ENCODE results near the gene DHRS7.

Gene DHRS7

GRCh38 chr14:60175255-60175902, 10.2 kb upstream of the DHRS7 start:
- no peaks in the 10 kb centered on the region for H3K4me1 ChIP-seq (ENCODE audit: insufficient read depth, low read length)
- no peak overlapping the region for H3K9ac ChIP-seq (ENCODE audit: low read depth, low read length)
- no peaks in the 10 kb centered on the region for H3K36me3 ChIP-seq (ENCODE audit: insufficient read depth, low read length)
- peaks cover 2% of the 10 kb centered on the region; the same call in 1 of the 2 replicates for H3K9me3 ChIP-seq (ENCODE audit: control insufficient read depth, insufficient read depth, low read length)

DNA sequence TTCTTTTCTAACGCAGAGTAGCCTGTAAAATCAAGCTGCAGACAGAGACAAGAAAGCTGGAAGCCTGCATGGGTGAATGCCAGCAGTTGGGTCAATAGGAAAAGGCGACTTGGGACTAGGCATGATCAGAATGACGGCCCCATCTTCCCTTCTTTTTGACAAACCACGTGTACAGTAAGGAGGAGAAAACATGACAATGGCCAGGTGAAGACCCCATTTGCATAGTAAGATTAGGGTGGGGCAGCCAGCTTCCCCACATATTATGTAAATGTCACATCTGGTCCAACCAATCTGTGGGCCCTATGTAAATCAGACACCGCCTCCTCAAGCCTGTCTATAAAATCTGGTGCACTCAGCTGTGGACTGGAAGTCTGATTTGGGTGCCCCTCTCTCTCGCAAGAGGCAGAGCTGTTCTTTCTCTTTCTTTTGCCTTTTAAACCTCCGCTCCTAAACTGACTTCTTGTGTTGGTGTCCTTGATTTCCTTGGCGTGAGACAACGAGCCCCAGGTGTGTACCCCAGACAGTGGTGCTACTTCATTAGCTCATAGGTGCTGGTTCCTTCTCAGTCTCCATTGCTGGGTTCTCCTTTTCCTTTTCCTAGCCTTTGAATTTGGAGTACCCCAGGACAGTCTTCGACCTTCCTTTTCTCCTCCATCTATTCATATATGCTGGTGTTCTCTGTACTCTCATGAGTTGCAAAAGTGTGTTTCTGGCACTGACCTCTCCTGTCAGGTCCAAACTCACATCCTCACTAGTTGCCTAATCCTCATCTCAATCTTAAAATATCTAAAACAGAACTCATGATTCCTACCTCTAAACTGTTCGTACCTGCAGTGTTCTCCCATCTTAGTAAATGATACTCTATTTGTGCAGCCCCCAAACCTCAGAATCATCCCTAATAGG, 9.4 kb upstream of the DHRS7 start:
- Histone ChIP-seq H3K9ac (ENCODE audit: low read depth, low read length) (no peak overlapping the region), H3K36me3 (ENCODE audit: insufficient read depth, low read length) (no peaks in the 10 kb centered on the region), H3K4me1 (ENCODE audit: insufficient read depth, low read length) (no peaks in the 10 kb centered on the region), H3K9me3 (ENCODE audit: control insufficient read depth, insufficient read depth, low read length) (peaks cover 2% of the 10 kb centered on the region; the same call in 1 of the 2 replicates)

DNA sequence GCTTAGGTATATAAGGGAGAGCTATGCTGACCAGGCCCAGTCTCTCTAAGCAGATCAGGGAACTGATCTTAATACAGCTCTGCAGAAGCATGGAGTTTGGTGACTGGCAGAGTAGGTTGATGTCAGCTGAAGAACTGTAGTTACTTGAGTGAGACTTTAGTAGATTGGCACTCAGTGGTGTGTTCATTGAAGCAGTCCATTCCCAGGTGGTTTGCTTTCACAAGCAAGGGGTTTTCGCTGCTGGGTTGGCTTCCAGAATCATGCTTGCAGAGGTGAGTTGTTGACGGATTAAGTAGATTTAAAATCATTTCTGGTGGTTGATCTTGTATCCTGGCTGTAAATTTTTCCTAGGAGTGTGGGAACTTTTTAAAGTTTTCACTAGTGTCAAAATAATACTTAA, 6.5 kb upstream of the DHRS7 start:
- Histone ChIP-seq H3K36me3 (ENCODE audit: insufficient read depth, low read length) (no peaks in the 10 kb centered on the region), H3K9me3 (ENCODE audit: control insufficient read depth, insufficient read depth, low read length) (no peaks in the 10 kb centered on the region; the same call in 1 of the 2 replicates), H3K4me1 (ENCODE audit: insufficient read depth, low read length) (no peaks in the 10 kb centered on the region), H3K9ac (ENCODE audit: low read depth, low read length) (no peak overlapping the region)

- Histone ChIP-seq H3K9me3 (ENCODE audit: control insufficient read depth, insufficient read depth, low read length) (no peaks in the 10 kb centered on the region; the same call in 1 of the 2 replicates), H3K36me3 (ENCODE audit: insufficient read depth, low read length) (no peaks in the 10 kb centered on the region), H3K9ac (ENCODE audit: low read depth, low read length) (no peak overlapping the region), H3K4me1 (ENCODE audit: insufficient read depth, low read length) (no peaks in the 10 kb centered on the region)
Measured at GRCh38 chr14:60170948-60171347, 5.8 kb upstream of the DHRS7 start.

DNA sequence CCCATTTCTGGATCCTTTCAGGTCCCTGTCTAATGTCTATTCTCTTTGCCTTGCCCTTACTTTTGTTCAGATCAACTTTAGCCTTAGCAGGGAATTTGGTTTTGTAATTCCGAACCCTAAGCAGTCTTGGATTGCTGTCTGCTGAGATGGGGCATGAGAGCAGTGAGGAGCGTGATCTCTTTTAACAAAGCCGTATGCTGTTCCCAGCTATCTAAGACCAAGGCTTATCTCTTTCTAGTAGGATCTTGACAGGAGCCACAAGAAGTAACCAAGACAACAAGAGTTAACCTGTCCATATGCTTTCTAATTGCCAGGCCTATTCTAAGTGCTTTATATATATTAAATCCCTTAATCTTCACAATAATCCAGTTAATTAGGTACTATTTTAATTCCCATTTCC, 4.5 kb upstream of the DHRS7 start:
- Histone ChIP-seq H3K4me1 (ENCODE audit: insufficient read depth, low read length) (no peaks in the 10 kb centered on the region), H3K9me3 (ENCODE audit: control insufficient read depth, insufficient read depth, low read length) (no peaks in the 10 kb centered on the region; the same call in 1 of the 2 replicates), H3K36me3 (ENCODE audit: insufficient read depth, low read length) (no peaks in the 10 kb centered on the region), H3K9ac (ENCODE audit: low read depth, low read length) (no peak overlapping the region)

DNA sequence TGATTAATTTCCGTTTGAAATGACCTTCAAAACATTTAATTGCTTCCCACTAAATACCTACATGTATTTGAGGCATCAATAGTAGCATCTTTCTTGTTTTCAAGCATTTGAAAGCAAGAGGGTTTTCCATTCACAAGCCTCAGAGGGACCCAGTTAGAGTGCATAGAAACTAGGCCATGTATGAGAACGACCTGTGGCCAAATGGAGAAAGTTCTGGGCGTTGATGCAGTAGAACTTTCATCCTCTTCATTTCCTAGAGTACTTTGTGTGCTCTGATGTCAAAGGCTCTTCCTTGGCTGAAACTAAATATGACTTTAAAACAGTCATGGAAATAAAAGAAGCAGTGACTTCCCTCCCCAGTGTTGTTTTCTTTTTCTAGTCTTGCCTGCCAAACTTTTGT, 944 bp upstream of the DHRS7 start:
- Histone ChIP-seq H3K4me1 (ENCODE audit: insufficient read depth, low read length) (peaks cover 6% of the 10 kb centered on the region; the same call in 1 of the 2 replicates), H3K9ac (ENCODE audit: low read depth, low read length) (no peak overlapping the region), H3K36me3 (ENCODE audit: insufficient read depth, low read length) (no peaks in the 10 kb centered on the region), H3K9me3 (ENCODE audit: control insufficient read depth, insufficient read depth, low read length) (no peaks in the 10 kb centered on the region; the same call in 1 of the 2 replicates)

GRCh38 chr14:60165547-60165876, 314 bp upstream of the DHRS7 start:
- H3K9ac ChIP-seq (ENCODE audit: low read depth, low read length), result peak overlapping the region; percentile 89
- peaks cover 12% of the 10 kb centered on the region; the same call in 1 of the 2 replicates for H3K4me1 ChIP-seq (ENCODE audit: insufficient read depth, low read length)
- H3K9me3 ChIP-seq (ENCODE audit: control insufficient read depth, insufficient read depth, low read length), result no peaks in the 10 kb centered on the region
- H3K36me3 ChIP-seq (ENCODE audit: insufficient read depth, low read length), result no peaks in the 10 kb centered on the region

DNA sequence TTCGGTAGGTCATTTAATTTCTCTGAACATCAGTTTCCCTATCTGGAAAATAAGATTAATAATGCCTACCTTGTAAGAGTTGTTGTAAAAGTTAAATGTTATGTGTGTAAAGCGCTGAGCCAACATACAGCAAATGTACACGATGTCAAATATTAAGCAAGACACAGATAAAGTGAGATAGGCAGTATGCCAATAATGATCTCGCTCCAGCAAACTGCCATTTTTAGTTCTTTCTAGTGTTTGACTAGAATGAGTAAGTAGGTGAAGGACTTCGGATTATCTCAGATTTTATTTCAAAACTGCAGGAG, 840 bp downstream of the DHRS7 start:
- Histone ChIP-seq H3K9me3 (ENCODE audit: control insufficient read depth, insufficient read depth, low read length) (no peaks in the 10 kb centered on the region), H3K36me3 (ENCODE audit: insufficient read depth, low read length) (no peaks in the 10 kb centered on the region), H3K9ac (ENCODE audit: low read depth, low read length) (peak overlapping the region; percentile 89), H3K4me1 (ENCODE audit: insufficient read depth, low read length) (peaks cover 12% of the 10 kb centered on the region; the same call in 1 of the 2 replicates)

- peaks cover 12% of the 10 kb centered on the region; the same call in 1 of the 2 replicates for H3K4me1 ChIP-seq (ENCODE audit: insufficient read depth, low read length)
- no peaks in the 10 kb centered on the region for H3K36me3 ChIP-seq (ENCODE audit: insufficient read depth, low read length)
- peak overlapping the region; percentile 89; the same call in 1 of the 2 replicates for H3K9ac ChIP-seq (ENCODE audit: low read depth, low read length)
- no peaks in the 10 kb centered on the region for H3K9me3 ChIP-seq (ENCODE audit: control insufficient read depth, insufficient read depth, low read length)
Measured at GRCh38 chr14:60163693-60164092, 1.5 kb downstream of the DHRS7 start.

GRCh38 chr14:60161196-60162107, 3.7 kb downstream of the DHRS7 start:
- Histone ChIP-seq H3K9me3 (ENCODE audit: control insufficient read depth, insufficient read depth, low read length) (no peaks in the 10 kb centered on the region), H3K4me1 (ENCODE audit: insufficient read depth, low read length) (peaks cover 12% of the 10 kb centered on the region; the same call in 1 of the 2 replicates), H3K9ac (ENCODE audit: low read depth, low read length) (no peak overlapping the region), H3K36me3 (ENCODE audit: insufficient read depth, low read length) (no peaks in the 10 kb centered on the region)

GRCh38 chr14:60160422-60160821, 4.8 kb downstream of the DHRS7 start:
- Histone ChIP-seq H3K9ac (ENCODE audit: low read depth, low read length) (no peak overlapping the region), H3K9me3 (ENCODE audit: control insufficient read depth, insufficient read depth, low read length) (no peaks in the 10 kb centered on the region), H3K36me3 (ENCODE audit: insufficient read depth, low read length) (no peaks in the 10 kb centered on the region), H3K4me1 (ENCODE audit: insufficient read depth, low read length) (peaks cover 12% of the 10 kb centered on the region; the same call in 1 of the 2 replicates)

- no peaks in the 10 kb centered on the region for H3K4me1 ChIP-seq (ENCODE audit: insufficient read depth, low read length)
- H3K9ac ChIP-seq (ENCODE audit: low read depth, low read length), result no peak overlapping the region
- H3K9me3 ChIP-seq (ENCODE audit: control insufficient read depth, insufficient read depth, low read length), result no peaks in the 10 kb centered on the region
- no peaks in the 10 kb centered on the region; the same call in none of the 2 replicates for H3K36me3 ChIP-seq (ENCODE audit: insufficient read depth, low read length)
Measured at GRCh38 chr14:60154671-60155070, 10.5 kb downstream of the DHRS7 start.

- Histone ChIP-seq H3K9me3 (ENCODE audit: control insufficient read depth, insufficient read depth, low read length) (no peaks in the 10 kb centered on the region), H3K9ac (ENCODE audit: low read depth, low read length) (no peak overlapping the region), H3K36me3 (ENCODE audit: insufficient read depth, low read length) (no peaks in the 10 kb centered on the region; the same call in none of the 2 replicates), H3K4me1 (ENCODE audit: insufficient read depth, low read length) (no peaks in the 10 kb centered on the region)
Measured at GRCh38 chr14:60153991-60154390, 11.2 kb downstream of the DHRS7 start.

DNA sequence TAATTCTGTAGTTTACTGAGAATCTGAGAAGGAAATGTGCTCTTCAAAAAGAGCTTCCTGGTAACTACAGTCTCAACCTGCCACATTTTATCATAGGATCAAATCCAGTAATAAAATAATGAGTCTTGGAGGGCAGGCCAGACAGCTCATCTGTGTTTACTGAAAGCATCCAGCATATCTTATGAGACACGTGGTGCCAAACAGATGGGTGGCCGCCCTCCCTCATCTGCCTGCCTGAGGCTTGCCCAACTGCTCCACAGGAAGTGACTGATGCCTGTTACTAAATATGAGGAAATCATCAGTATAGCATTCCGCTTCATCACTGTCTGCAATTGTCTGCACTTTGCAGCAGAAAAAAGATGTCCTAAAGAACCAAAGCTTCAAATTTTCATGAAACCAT, 13.5 kb downstream of the DHRS7 start:
- Histone ChIP-seq H3K4me1 (ENCODE audit: insufficient read depth, low read length) (no peaks in the 10 kb centered on the region), H3K9ac (ENCODE audit: low read depth, low read length) (no peak overlapping the region), H3K36me3 (ENCODE audit: insufficient read depth, low read length) (no peaks in the 10 kb centered on the region; the same call in none of the 2 replicates), H3K9me3 (ENCODE audit: control insufficient read depth, insufficient read depth, low read length) (no peaks in the 10 kb centered on the region)
